ES-I3 (cell line): ENCODE measurements around the gene LHPP.

Source experiments
- H3K36me3 ChIP-seq: 2 replicates; pipeline ENCODE4 v1.6.1; 2013; ENCODE audit warnings: mild to moderate bottlenecking, low read length, control low read depth, moderate library complexity; ENCODE audit not compliant: insufficient read depth
- H3K4me1 ChIP-seq: 2 replicates; pipeline ENCODE4 v1.6.1; 2013; ENCODE audit warnings: mild to moderate bottlenecking, control low read depth, low read length; ENCODE audit not compliant: insufficient read depth
- H3K9ac ChIP-seq: 2 replicates; pipeline ENCODE4 v1.6.1; 2013; ENCODE audit warnings: low read depth, mild to moderate bottlenecking, low read length, moderate library complexity
- H3K9me3 ChIP-seq: 2 replicates; pipeline ENCODE4 v1.6.1; 2013; ENCODE audit warnings: mild to moderate bottlenecking, low read length, moderate library complexity; ENCODE audit not compliant: control insufficient read depth, insufficient read depth

Gene LHPP

DNA sequence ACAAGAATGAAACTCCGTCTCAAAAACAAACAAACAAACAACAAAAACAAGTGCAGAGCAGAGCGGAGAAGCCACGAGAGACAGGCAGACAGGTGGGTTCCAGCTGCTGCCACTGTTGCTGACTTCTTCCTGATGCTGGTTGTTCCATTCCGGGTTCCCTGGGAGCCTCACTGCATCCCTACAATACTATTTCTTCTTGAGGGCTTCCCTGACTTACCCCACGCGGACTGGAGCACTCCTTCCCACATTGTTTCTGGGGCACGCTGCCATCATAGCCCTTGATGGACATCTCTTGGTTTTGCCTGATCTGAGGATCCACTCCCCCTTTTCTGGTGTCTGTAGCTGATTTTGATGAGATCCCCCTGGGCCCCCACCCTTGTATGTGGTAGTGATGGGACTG, 6.2 kb upstream of the LHPP start:
- H3K9me3 ChIP-seq: no peaks in the 10 kb centered on the region

DNA sequence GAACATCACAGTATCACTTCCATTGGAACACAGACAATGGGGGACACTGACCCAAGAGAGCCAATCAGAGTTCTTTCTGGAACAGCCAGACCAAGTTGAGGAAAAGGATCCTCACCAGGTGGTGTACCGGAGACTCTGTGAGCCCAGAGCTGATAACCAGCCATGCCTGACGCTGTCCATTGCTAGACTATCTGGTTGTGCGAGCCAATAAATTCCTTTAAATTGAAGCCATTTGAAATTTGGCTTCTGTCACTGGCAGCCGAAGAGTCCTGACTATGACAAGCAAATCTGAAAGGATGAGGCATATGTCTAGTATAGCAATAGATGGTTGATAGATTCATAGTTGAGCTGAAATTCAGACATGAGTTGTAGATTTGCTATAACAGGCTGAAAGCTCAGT, 3.1 kb upstream of the LHPP start:
- Histone ChIP-seq H3K9ac (no peak overlapping the region), H3K4me1 (peaks cover 19% of the 10 kb centered on the region), H3K9me3 (no peaks in the 10 kb centered on the region), H3K36me3 (no peaks in the 10 kb centered on the region)

More for the DNA sequence above, 6.2 kb upstream of the LHPP start:
- no peak overlapping the region for H3K9ac ChIP-seq
- H3K36me3 ChIP-seq: no peaks in the 10 kb centered on the region
- peaks cover 33% of the 10 kb centered on the region for H3K4me1 ChIP-seq

GRCh38 chr10:124458889-124459288, 2.7 kb upstream of the LHPP start:
- peaks cover 14% of the 10 kb centered on the region for H3K4me1 ChIP-seq
- no peaks in the 10 kb centered on the region for H3K9me3 ChIP-seq
- H3K9ac ChIP-seq: no peak overlapping the region
- no peaks in the 10 kb centered on the region for H3K36me3 ChIP-seq

DNA sequence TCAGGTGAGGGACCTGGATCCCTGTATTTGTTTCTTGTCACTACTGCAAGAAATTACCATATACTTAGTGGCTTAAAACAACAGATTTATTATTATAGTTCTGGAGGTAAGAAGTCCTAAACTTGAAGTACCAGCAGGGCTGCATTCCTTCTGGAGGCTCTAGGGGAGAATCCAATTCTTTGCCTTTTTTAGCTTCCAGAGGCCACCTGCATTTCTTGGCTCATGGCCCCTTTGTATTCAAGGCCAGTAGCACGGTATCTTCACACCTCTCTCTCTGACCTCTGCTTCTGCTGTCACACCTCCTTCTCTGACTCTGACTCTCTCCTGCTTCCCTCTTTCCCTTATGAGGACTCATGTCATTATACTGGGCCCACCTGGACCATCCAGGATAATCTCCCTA, 2.2 kb upstream of the LHPP start:
- H3K9ac ChIP-seq: no peak overlapping the region
- no peaks in the 10 kb centered on the region for H3K9me3 ChIP-seq
- H3K4me1 ChIP-seq: peaks cover 13% of the 10 kb centered on the region
- H3K36me3 ChIP-seq: no peaks in the 10 kb centered on the region

GRCh38 chr10:124460144-124460543, 1.5 kb upstream of the LHPP start:
- Histone ChIP-seq H3K9ac (no peak overlapping the region), H3K36me3 (no peaks in the 10 kb centered on the region), H3K4me1 (peaks cover 13% of the 10 kb centered on the region; the same call in 1 of the 2 replicates), H3K9me3 (no peaks in the 10 kb centered on the region)

DNA sequence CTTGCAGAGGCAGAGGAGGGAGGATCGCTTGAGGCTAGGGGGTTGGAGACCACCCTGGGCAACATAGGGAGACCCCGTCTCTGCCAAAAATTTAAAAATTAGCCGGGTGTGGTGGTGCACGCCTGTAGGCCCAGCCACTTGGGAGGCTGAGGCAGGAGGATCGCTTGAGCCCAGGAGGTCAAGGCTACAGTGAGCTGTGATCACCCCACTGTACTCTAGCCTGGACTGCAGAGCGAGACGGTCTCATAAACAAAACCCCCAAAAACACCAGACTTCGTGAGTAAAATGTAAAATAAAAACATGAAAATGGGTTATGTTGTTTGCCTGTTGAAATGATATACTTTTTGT, 699 bp downstream of the LHPP start:
- H3K9ac ChIP-seq: peak overlapping the region; percentile 56; the same call in 1 of the 2 replicates
- no peaks in the 10 kb centered on the region for H3K9me3 ChIP-seq
- H3K36me3 ChIP-seq: no peaks in the 10 kb centered on the region
- H3K4me1 ChIP-seq: peaks cover 20% of the 10 kb centered on the region

- Histone ChIP-seq H3K36me3 (no peaks in the 10 kb centered on the region), H3K9me3 (no peaks in the 10 kb centered on the region), H3K4me1 (peaks cover 23% of the 10 kb centered on the region), H3K9ac (no peak overlapping the region)
Observed at GRCh38 chr10:124464028-124464965, 2.7 kb downstream of the LHPP start.

DNA sequence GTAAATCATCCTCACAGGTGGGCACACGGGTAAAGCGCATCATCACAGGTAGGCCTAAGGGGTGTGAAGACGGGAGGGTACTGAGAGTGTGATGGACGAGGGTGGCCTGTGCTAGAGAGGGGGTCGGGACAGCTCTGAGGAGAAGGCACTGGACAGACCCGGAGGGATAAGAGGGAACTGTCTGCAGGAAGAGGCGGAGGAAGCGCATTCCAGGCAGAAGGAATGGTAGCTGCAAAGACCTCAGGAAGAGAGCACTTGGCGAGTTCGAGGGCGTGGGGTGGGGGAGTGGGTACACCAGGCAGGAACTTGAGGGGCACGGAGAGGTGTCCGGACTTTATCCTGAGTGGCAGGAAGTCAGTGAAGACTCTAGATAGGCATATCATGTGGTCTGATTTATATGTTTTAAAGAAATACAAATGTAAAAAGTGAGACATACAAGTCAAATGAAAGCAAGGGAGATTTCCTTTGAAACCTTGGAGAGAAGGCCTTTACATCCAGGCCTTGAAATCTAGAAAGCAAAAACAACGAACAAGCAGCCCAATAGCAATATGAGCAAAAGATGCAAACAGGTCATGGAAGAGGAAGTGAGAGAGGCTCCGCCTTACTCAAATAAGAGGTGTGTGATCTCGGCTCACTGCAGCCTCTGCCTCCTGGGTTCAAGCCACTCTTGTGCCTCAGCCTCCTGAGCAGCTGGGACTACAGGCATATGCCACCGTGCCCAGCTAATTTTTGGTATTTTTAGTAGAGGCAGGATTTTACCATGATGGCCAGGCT, 3.6 kb downstream of the LHPP start:
- peaks cover 29% of the 10 kb centered on the region for H3K4me1 ChIP-seq
- no peaks in the 10 kb centered on the region for H3K36me3 ChIP-seq
- H3K9ac ChIP-seq: no peak overlapping the region
- H3K9me3 ChIP-seq: no peaks in the 10 kb centered on the region

DNA sequence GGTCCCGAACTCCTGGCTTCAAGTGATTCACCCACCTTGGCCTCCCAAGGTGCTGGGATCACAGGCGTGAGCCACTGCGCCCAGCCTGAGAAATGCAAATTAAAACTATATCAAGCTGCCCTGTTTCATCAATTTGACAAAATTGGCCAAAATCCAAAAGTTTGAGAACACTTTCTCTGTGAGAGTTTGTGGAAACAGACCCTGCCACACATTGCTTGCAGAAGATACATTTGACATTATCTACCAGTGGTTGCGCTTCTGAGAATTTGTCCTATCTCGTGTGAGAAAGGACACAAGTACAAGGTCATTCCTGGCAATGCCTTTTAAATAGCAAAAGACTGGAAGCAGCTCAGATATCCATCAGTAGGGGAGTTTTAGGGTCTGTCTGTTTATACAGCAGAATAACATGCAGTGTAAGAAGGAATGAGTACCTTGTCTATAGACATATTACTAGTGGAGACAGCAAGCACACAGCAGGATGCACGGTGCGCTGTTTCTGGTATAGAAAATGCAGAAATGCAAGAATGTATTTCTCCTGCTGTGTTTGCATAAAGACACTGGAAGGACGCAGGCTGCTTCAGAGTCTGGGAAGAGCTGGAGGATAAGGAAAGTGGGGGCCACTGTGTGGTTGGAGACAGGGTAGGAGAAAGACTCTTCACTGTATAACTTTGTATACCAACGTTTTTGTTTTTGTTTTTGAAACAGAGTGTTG, 4.3 kb downstream of the LHPP start:
- Histone ChIP-seq H3K36me3 (no peaks in the 10 kb centered on the region), H3K9me3 (no peaks in the 10 kb centered on the region), H3K9ac (no peak overlapping the region), H3K4me1 (peaks cover 36% of the 10 kb centered on the region)

DNA sequence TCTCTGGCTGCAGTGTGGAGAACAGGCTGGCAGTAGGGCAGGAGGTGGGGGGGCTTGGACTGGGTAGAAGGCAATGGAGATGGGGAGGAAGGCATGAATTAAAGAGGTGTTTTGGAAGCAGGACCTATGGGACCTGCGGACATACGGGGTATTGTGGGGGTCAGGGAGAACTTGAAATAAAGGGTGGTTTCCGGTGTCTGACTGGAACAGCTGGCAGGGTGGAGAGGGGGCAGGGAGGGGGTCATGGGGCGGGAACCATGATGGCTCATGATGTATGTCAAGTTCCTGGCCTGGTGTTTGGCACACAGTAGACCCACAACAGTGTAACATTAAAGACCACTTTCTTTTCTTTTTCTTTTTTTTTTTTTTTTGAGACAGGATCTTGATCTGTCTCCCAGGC, 5.5 kb downstream of the LHPP start:
- no peak overlapping the region for H3K9ac ChIP-seq
- no peaks in the 10 kb centered on the region for H3K9me3 ChIP-seq
- peaks cover 38% of the 10 kb centered on the region for H3K4me1 ChIP-seq

DNA sequence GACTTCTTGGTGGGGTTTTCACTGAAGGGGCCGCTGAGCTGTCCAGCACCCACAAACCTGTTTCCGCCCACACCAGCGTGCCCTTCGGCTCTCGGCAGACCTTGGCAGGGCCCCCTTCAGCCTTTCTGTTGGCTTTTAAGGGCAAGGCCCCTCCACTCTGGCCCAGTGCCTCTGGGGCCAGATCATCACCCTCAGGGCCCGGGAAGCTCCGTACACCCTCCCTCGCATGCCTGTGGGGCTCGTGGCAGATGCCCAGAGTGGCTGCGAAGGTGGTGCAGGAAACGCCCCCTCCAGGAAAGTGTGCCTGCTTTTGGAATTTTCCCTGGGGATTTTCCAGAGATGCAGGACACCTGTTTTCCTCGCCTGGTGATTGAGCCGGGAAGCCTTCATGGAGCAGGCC, 7.0 kb downstream of the LHPP start:
- Histone ChIP-seq H3K36me3 (no peaks in the 10 kb centered on the region), H3K9me3 (no peaks in the 10 kb centered on the region), H3K4me1 (peaks cover 38% of the 10 kb centered on the region), H3K9ac (no peak overlapping the region)

More for the DNA sequence above, 5.5 kb downstream of the LHPP start:
- no peaks in the 10 kb centered on the region for H3K36me3 ChIP-seq

DNA sequence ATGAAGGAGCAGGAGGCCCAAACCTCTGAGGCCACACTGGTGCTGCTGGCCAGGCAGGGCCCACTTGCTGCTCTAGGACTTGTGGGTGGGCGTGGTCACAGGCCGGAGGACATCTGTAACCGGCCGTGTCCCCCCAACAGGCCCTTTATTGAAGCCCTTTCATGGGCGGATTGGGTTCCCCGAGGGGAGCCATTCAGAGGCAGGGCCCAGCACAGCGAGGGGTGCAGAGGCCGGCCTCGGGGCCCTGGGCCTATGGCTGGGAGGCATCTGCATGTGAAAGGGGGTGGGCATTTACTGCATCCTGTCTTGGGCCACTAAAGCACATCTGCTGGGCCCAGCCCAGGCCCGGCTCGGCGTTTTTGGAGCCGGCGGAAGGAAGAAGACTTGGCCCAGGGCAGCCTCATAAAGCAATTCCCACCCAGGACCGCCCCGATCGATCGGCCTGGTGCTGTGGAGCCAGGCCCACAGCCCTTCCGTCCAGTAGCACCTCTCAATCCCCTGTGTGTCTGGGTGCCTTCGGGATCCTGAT, 8.4 kb downstream of the LHPP start:
- peaks cover 31% of the 10 kb centered on the region for H3K4me1 ChIP-seq
- H3K9me3 ChIP-seq: no peaks in the 10 kb centered on the region
- no peaks in the 10 kb centered on the region for H3K36me3 ChIP-seq
- no peak overlapping the region for H3K9ac ChIP-seq

- H3K9ac ChIP-seq: no peak overlapping the region
- H3K36me3 ChIP-seq: no peaks in the 10 kb centered on the region
- H3K4me1 ChIP-seq: peaks cover 24% of the 10 kb centered on the region
- H3K9me3 ChIP-seq: no peaks in the 10 kb centered on the region
Observed at GRCh38 chr10:124470544-124471434, 9.2 kb downstream of the LHPP start.
